SK-N-SH treated with all-trans-retinoic acid at 6 μM for 48 hours (cell line): ENCODE results near the gene KDSR.

Experiments
- ATAC-seq: fragments of 200-7000 bp; cut with Tn5 transposase; 3 replicates; pipeline ENCODE4 v1.9.1; 2020; ENCODE audit warnings: mild to moderate bottlenecking, moderate library complexity
- ARNTL ChIP-seq: fragments of 450-650 bp; formaldehyde crosslinking; IDR thresholded peaks from 2 replicates; pipeline ENCODE4 v1.5.0; 2020; ENCODE audit warnings: low read depth, mild to moderate bottlenecking, moderate library complexity, borderline replicate concordance
- BACH2 ChIP-seq: fragments of 250-450 bp; sonication (Bioruptor Pico); IDR thresholded peaks from 2 replicates; pipeline ENCODE4 v1.9.0; 2021; ENCODE audit warnings: mild to moderate bottlenecking, borderline replicate concordance
- CSDC2 ChIP-seq: fragments of 250-450 bp; sonication (Bioruptor Pico); IDR thresholded peaks from 2 replicates; pipeline ENCODE4 v1.5.0; 2020; ENCODE audit warnings: mild to moderate bottlenecking, moderate library complexity
- GLIS3 ChIP-seq: fragments of 250-450 bp; sonication (Bioruptor Pico); IDR thresholded peaks from 2 replicates; pipeline ENCODE4 v1.5.0; 2020; ENCODE audit warnings: mild to moderate bottlenecking, moderate library complexity
- ISL1 ChIP-seq: fragments of 250-450 bp; sonication (Bioruptor Pico); IDR thresholded peaks from 2 replicates; pipeline ENCODE4 v2.1.2; 2022; ENCODE audit warnings: mild to moderate bottlenecking, moderate library complexity
- OSR1 ChIP-seq: fragments of 250-450 bp; sonication (Bioruptor Pico); IDR thresholded peaks from 2 replicates; pipeline ENCODE4 v1.8.0; 2022; ENCODE audit warnings: moderate library complexity, mild to moderate bottlenecking, inconsistent platforms
- PPARA ChIP-seq: fragments of 250-450 bp; sonication (Bioruptor Pico); IDR thresholded peaks from 2 replicates; pipeline ENCODE4 v1.5.0; 2020; ENCODE audit warnings: mild to moderate bottlenecking, borderline replicate concordance
- RARB ChIP-seq: fragments of 250-450 bp; sonication (Bioruptor Pico); IDR thresholded peaks from 2 replicates; pipeline ENCODE4 v1.8.0; 2021; ENCODE audit warnings: mild to moderate bottlenecking, moderate library complexity
- TOX ChIP-seq: fragments of 250-450 bp; sonication (Bioruptor Pico); IDR thresholded peaks from 2 replicates; pipeline ENCODE4 v1.8.0; 2021; ENCODE audit warnings: mild to moderate bottlenecking, moderate library complexity, borderline replicate concordance
- ZC3H10 ChIP-seq: fragments of 250-450 bp; sonication (Bioruptor Pico); IDR thresholded peaks from 2 replicates; pipeline ENCODE4 v1.5.1; 2021; ENCODE audit warnings: mild to moderate bottlenecking, moderate library complexity
- ZFP3 ChIP-seq: fragments of 250-450 bp; sonication (Bioruptor Pico); IDR thresholded peaks from 2 replicates; pipeline ENCODE4 v1.5.0; 2020; ENCODE audit warnings: mild to moderate bottlenecking, moderate library complexity
- ZNF565 ChIP-seq: fragments of 450-650 bp; formaldehyde crosslinking; conservative IDR thresholded peaks from 2 replicates; pipeline ENCODE4 v1.5.0; 2020; ENCODE audit warnings: low read depth, mild to moderate bottlenecking, moderate library complexity
- ZNF70 ChIP-seq: fragments of 450-650 bp; formaldehyde crosslinking; IDR thresholded peaks from 2 replicates; pipeline ENCODE4 v1.5.0; 2020; ENCODE audit warnings: mild to moderate bottlenecking, moderate library complexity
- ZNF8 ChIP-seq: fragments of 450-650 bp; formaldehyde crosslinking; IDR thresholded peaks from 2 replicates; pipeline ENCODE4 v1.5.0; 2020; ENCODE audit warnings: mild to moderate bottlenecking, moderate library complexity
- TF ChIP-seq, protein P1 (sequence below): fragments of 250-450 bp; sonication (Bioruptor Pico); IDR thresholded peaks from 2 replicates; pipeline ENCODE4 v1.5.0; 2020; ENCODE audit warnings: mild to moderate bottlenecking, moderate library complexity
- TF ChIP-seq, protein P2 (sequence below): fragments of 250-450 bp; sonication (Bioruptor Pico); IDR thresholded peaks from 2 replicates; pipeline ENCODE4 v1.8.0; 2021; ENCODE audit warnings: low read depth, mild to moderate bottlenecking, moderate library complexity, borderline replicate concordance
- TF ChIP-seq, protein P3 (sequence below): fragments of 250-450 bp; sonication (Bioruptor Pico); IDR thresholded peaks from 2 replicates; pipeline ENCODE4 v1.8.0; 2020; ENCODE audit warnings: mild to moderate bottlenecking, moderate library complexity, borderline replicate concordance
- TF ChIP-seq, protein P4 (sequence below): fragments of 250-450 bp; sonication (Bioruptor Pico); IDR thresholded peaks from 2 replicates; pipeline ENCODE4 v1.5.1; 2020; ENCODE audit warnings: low read depth, mild to moderate bottlenecking, moderate library complexity
- TF ChIP-seq, protein P5 (sequence below): fragments of 250-450 bp; sonication (Bioruptor Pico); IDR thresholded peaks from 2 replicates; pipeline ENCODE4 v1.5.1; 2021; ENCODE audit warnings: mild to moderate bottlenecking, moderate library complexity

KDSR gene

DNA sequence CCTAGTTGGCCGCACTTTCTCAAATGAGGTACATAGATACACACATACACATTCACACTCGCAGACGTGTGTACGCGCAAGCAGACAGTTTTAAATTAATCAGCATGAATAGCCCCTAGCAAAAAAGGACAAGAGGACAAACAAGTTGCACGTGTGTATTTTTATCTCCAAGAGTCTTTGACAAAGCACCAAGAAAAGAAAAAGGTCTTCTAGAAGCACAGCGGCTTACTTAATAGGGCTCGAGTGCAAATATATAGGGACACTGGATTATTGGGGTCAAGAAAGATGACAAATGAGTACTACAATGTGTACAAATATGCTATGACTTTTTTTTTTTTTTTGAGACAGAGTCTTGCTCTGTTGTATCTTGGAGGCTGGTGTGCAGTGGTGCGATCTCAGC lies 45.7 kb downstream of the KDSR start:
- ATAC-seq = no peak
- TF ChIP-seq, protein P1, sequence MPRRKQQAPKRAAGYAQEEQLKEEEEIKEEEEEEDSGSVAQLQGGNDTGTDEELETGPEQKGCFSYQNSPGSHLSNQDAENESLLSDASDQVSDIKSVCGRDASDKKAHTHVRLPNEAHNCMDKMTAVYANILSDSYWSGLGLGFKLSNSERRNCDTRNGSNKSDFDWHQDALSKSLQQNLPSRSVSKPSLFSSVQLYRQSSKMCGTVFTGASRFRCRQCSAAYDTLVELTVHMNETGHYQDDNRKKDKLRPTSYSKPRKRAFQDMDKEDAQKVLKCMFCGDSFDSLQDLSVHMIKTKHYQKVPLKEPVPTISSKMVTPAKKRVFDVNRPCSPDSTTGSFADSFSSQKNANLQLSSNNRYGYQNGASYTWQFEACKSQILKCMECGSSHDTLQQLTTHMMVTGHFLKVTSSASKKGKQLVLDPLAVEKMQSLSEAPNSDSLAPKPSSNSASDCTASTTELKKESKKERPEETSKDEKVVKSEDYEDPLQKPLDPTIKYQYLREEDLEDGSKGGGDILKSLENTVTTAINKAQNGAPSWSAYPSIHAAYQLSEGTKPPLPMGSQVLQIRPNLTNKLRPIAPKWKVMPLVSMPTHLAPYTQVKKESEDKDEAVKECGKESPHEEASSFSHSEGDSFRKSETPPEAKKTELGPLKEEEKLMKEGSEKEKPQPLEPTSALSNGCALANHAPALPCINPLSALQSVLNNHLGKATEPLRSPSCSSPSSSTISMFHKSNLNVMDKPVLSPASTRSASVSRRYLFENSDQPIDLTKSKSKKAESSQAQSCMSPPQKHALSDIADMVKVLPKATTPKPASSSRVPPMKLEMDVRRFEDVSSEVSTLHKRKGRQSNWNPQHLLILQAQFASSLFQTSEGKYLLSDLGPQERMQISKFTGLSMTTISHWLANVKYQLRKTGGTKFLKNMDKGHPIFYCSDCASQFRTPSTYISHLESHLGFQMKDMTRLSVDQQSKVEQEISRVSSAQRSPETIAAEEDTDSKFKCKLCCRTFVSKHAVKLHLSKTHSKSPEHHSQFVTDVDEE (CRISPR knock-in tag) = no peak
- TF ChIP-seq ZNF8 (no peak), ZC3H10 (CRISPR knock-in tag) (no peak), ZNF70 (no peak)
- TF ChIP-seq, protein P2, sequence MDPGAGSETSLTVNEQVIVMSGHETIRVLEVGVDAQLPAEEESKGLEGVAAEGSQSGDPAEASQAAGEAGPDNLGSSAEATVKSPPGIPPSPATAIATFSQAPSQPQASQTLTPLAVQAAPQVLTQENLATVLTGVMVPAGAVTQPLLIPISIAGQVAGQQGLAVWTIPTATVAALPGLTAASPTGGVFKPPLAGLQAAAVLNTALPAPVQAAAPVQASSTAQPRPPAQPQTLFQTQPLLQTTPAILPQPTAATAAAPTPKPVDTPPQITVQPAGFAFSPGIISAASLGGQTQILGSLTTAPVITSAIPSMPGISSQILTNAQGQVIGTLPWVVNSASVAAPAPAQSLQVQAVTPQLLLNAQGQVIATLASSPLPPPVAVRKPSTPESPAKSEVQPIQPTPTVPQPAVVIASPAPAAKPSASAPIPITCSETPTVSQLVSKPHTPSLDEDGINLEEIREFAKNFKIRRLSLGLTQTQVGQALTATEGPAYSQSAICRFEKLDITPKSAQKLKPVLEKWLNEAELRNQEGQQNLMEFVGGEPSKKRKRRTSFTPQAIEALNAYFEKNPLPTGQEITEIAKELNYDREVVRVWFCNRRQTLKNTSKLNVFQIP (CRISPR knock-in tag) = no peak
- TF ChIP-seq, protein P3, sequence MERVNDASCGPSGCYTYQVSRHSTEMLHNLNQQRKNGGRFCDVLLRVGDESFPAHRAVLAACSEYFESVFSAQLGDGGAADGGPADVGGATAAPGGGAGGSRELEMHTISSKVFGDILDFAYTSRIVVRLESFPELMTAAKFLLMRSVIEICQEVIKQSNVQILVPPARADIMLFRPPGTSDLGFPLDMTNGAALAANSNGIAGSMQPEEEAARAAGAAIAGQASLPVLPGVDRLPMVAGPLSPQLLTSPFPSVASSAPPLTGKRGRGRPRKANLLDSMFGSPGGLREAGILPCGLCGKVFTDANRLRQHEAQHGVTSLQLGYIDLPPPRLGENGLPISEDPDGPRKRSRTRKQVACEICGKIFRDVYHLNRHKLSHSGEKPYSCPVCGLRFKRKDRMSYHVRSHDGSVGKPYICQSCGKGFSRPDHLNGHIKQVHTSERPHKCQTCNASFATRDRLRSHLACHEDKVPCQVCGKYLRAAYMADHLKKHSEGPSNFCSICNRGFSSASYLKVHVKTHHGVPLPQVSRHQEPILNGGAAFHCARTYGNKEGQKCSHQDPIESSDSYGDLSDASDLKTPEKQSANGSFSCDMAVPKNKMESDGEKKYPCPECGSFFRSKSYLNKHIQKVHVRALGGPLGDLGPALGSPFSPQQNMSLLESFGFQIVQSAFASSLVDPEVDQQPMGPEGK (CRISPR knock-in tag) = no peak
- TF ChIP-seq, protein P4, sequence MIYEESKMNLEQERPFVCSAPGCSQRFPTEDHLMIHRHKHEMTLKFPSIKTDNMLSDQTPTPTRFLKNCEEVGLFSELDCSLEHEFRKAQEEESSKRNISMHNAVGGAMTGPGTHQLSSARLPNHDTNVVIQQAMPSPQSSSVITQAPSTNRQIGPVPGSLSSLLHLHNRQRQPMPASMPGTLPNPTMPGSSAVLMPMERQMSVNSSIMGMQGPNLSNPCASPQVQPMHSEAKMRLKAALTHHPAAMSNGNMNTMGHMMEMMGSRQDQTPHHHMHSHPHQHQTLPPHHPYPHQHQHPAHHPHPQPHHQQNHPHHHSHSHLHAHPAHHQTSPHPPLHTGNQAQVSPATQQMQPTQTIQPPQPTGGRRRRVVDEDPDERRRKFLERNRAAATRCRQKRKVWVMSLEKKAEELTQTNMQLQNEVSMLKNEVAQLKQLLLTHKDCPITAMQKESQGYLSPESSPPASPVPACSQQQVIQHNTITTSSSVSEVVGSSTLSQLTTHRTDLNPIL (CRISPR knock-in tag) = no peak
- TF ChIP-seq, protein P5, sequence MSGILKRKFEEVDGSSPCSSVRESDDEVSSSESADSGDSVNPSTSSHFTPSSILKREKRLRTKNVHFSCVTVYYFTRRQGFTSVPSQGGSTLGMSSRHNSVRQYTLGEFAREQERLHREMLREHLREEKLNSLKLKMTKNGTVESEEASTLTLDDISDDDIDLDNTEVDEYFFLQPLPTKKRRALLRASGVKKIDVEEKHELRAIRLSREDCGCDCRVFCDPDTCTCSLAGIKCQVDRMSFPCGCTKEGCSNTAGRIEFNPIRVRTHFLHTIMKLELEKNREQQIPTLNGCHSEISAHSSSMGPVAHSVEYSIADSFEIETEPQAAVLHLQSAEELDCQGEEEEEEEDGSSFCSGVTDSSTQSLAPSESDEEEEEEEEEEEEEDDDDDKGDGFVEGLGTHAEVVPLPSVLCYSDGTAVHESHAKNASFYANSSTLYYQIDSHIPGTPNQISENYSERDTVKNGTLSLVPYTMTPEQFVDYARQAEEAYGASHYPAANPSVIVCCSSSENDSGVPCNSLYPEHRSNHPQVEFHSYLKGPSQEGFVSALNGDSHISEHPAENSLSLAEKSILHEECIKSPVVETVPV (CRISPR knock-in tag) = no peak
- TF ChIP-seq, all 23 proteins: peak for 0

DNA sequence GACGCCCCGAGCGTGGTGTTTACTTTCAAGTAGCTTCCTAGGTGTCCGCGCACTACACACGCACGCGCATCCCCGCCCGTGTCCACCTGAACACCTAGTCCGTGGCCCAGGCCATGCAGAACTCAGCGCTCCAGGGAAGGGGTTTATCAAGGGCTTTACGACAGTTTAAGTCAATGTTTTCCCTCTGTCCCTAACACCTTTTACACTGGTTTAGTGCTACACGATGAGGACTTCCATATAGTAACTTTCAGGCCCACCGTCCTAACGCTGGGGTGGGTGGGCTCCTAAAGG lies 46.1 kb downstream of the KDSR start:
- no peak for ATAC-seq

More for the DNA sequence above, 46.1 kb downstream of the KDSR start:
- TF ChIP-seq ZFP3 (no peak), TOX (CRISPR knock-in tag) (no peak), ISL1 (CRISPR knock-in tag) (no peak), ZNF70 (no peak), PPARA (no peak), OSR1 (no peak), BACH2 (CRISPR knock-in tag) (no peak), GLIS3 (CRISPR knock-in tag) (no peak), RARB (CRISPR knock-in tag) (no peak), ZNF8 (no peak), ZNF565 (CRISPR knock-in tag) (no peak), CSDC2 (CRISPR knock-in tag) (no peak), ARNTL (no peak)
- TF ChIP-seq, protein P4 (CRISPR knock-in tag) = no peak
- TF ChIP-seq, protein P1 (CRISPR knock-in tag) = no peak
- TF ChIP-seq, protein P2 (CRISPR knock-in tag) = no peak
- TF ChIP-seq, protein P5 (CRISPR knock-in tag) = no peak
